SU-DHL-6 (cell line): ENCODE data around the gene UBE2F.

ENCODE experiments used
- CTCF ChIP-seq: fragments of 200-600 bp; sonication (generic); IDR thresholded peaks from one replicate; pipeline ENCODE4 v1.5.1; 2017; ENCODE audit warnings: antibody characterized with exemption, mild to moderate bottlenecking, low read length, moderate library complexity; ENCODE audit not compliant: insufficient read depth, poor library complexity, severe bottlenecking
- EZH2phosphoT487 ChIP-seq: fragments of 200-600 bp; sonication (generic), shearing (Covaris generic); conservative IDR thresholded peaks from 2 replicates; pipeline ENCODE4 v1.6.1; 2018; ENCODE audit warnings: mild to moderate bottlenecking, antibody characterized with exemption, low read length, moderate library complexity, mixed read lengths

DNA sequence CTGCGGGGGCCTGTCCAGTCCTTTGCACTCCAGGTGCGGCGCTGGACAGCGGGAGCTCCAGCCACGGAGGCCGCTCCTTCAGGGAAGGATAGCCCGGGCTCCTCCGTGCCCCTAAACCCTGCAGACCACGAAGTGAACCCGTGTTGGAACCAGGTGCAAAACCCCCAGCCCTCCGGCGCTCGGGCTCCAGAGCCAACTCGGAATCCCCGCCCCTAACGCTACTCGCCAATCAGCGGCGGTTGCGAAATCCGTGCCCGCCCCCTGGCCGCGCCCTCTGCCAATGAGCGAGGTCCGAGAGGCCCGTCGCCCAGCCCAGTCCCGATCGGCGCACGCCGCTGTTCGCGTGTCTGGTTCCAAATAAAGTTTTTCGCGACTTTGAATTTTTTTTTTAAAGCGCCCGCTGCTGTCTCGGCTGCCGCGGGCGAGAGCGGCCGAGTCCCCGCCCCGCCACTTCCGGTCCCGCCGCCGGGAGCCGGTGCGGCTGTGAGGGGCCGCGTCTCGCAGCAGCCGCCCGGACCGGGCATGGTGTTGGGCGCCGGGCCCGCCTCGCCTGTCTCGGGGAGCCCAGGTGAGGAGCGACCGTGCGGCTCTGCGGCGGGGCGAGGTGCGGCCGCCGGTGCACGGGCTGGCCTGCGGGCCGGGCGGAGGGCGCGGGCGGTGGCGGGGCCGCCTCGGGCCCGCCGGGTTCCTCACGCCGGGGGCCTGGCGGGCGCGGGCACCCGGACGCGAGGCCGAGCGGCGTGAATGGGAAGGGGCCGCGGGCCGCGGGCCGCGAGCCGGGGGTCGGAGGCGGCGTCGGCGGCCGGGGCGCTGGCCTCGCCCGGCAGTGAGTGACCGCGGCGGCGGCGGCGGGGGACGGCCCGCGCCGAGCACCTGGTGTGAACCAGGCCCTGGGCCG, at the start of gene UBE2F:
- no peak for TF ChIP-seq CTCF
- TF ChIP-seq EZH2phosphoT487, result no peak
